Measurements from ENCODE around the gene ATXN1. TPM values are rescaled to one million over a fixed set of nuclear protein-coding genes. Genes with fewer than 3 reads are reported as not detected.

Gene ATXN1
- polyA plus RNA-seq, 1 donor (not counting 4 experiments of a cell fraction or from before 2014, with no cell fraction given) = 9.7 TPM

GRCh38 chr6:16677458-16677857 lies 83.8 kb downstream of the ATXN1 start:
- DNase-seq (ENCODE audit: low read depth, low spot score) (no peak), FAIRE-seq (no peak)
- Histone ChIP-seq H4K20me1 (ENCODE audit: control insufficient read depth, extremely low read depth, insufficient read depth, low read length) (no peaks in the 10 kb centered on the region), H3K36me3 (ENCODE audit: control insufficient read depth in 2 of 2, extremely low read depth in 1 of 2, insufficient read depth in 2 of 2, low read length in 2 of 2) (no peaks in the 10 kb centered on the region), H3K9me1 (ENCODE audit: control insufficient read depth, extremely low read depth, insufficient read depth, low read length) (no peaks in the 10 kb centered on the region), H3K9me3 (ENCODE audit: control insufficient read depth, low read depth, low read length) (no peaks in the 10 kb centered on the region), H3K4me3 (ENCODE audit: control insufficient read depth in 2 of 3, extremely low read depth in 1 of 3, insufficient read depth in 2 of 3, low read depth in 1 of 3, low read length in 3 of 3) (no peak overlapping the region), H3K27me3 (ENCODE audit: control insufficient read depth, extremely low read depth, insufficient read depth, low read length) (no peaks in the 10 kb centered on the region), H3K4me2 (ENCODE audit: control insufficient read depth, extremely low read depth, insufficient read depth, low read depth, low read length) (no peak overlapping the region), H3K9ac (ENCODE audit: control insufficient read depth, extremely low read depth, insufficient read depth, low read length) (no peak overlapping the region), H3K79me2 (ENCODE audit: control insufficient read depth, insufficient read depth, low read length) (no peaks in the 10 kb centered on the region), H2AFZ (ENCODE audit: control insufficient read depth, low read length) (no peak overlapping the region), H3K27ac (ENCODE audit: control insufficient read depth, insufficient read depth, low read length) (no peak overlapping the region), H3K4me1 (ENCODE audit: control insufficient read depth, extremely low read depth, insufficient read depth, low read length) (peaks cover 21% of the 10 kb centered on the region)
- dilution Hi-C loops (cut with MboI; ENCODE audit: extremely low pct_ligation_motif_present, low sequenced_read_pairs) = no loop called here
- no peak for TF ChIP-seq EZH2 (IDR thresholded peaks at IDR 0.05; ENCODE audit: low read length)
- TF ChIP-seq CTCF (optimal IDR thresholded peaks at IDR 0.05 in 1 of 3, IDR thresholded peaks at IDR 0.05 in 1 of 3, conservative IDR thresholded peaks at IDR 0.05 in 1 of 3; ENCODE audit: extremely low read depth in 1 of 3, insufficient read depth in 2 of 3, low read length in 3 of 3) = no peak

DNA sequence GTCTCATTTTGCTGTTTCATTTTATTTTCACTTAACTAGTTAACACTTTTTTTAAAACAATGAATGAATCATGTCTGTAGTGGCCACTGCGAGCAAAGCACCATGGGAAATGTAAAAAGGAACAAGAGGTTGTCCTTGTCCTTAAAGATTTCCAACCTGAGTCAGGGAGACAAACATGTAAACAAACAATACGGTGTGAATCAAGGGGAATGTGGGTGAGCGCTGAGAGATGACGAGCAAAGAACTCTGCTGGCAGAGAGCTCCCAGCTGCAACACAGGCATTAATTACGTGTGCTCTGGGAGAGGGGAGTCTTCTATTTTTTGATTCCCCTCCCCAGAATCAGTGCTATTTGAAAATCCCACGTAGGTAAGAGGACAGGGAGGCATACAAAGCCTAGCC lies 84.3 kb downstream of the ATXN1 start:
- Histone ChIP-seq H3K9me1 (ENCODE audit: control insufficient read depth, extremely low read depth, insufficient read depth, low read length) (no peaks in the 10 kb centered on the region), H2AFZ (ENCODE audit: control insufficient read depth, low read length) (no peak overlapping the region), H3K36me3 (ENCODE audit: control insufficient read depth in 2 of 2, extremely low read depth in 1 of 2, insufficient read depth in 2 of 2, low read length in 2 of 2) (no peaks in the 10 kb centered on the region), H3K9me3 (ENCODE audit: control insufficient read depth, low read depth, low read length) (no peaks in the 10 kb centered on the region), H3K4me3 (ENCODE audit: control insufficient read depth in 2 of 3, extremely low read depth in 1 of 3, insufficient read depth in 2 of 3, low read depth in 1 of 3, low read length in 3 of 3) (no peak overlapping the region), H3K79me2 (ENCODE audit: control insufficient read depth, insufficient read depth, low read length) (no peaks in the 10 kb centered on the region), H4K20me1 (ENCODE audit: control insufficient read depth, extremely low read depth, insufficient read depth, low read length) (no peaks in the 10 kb centered on the region), H3K4me1 (ENCODE audit: control insufficient read depth, extremely low read depth, insufficient read depth, low read length) (peaks cover 21% of the 10 kb centered on the region), H3K4me2 (ENCODE audit: control insufficient read depth, extremely low read depth, insufficient read depth, low read depth, low read length) (no peak overlapping the region), H3K27me3 (ENCODE audit: control insufficient read depth, extremely low read depth, insufficient read depth, low read length) (no peaks in the 10 kb centered on the region), H3K27ac (ENCODE audit: control insufficient read depth, insufficient read depth, low read length) (no peak overlapping the region), H3K9ac (ENCODE audit: control insufficient read depth, extremely low read depth, insufficient read depth, low read length) (no peak overlapping the region)
- no peak for DNase-seq (ENCODE audit: low read depth, low spot score)
- TF ChIP-seq CTCF (optimal IDR thresholded peaks at IDR 0.05 in 1 of 3, IDR thresholded peaks at IDR 0.05 in 1 of 3, conservative IDR thresholded peaks at IDR 0.05 in 1 of 3; ENCODE audit: extremely low read depth in 1 of 3, insufficient read depth in 2 of 3, low read length in 3 of 3) (no peak), EZH2 (IDR thresholded peaks at IDR 0.05; ENCODE audit: low read length) (no peak)
- FAIRE-seq = no peak
- dilution Hi-C loops (cut with MboI; ENCODE audit: extremely low pct_ligation_motif_present, low sequenced_read_pairs) = no loop called here

Measured in keratinocyte (primary cell).